ES-I3 (cell line): ENCODE measurements around the gene GABBR2.
"Not testable (repeated sequence)": the region's sequence is repeated elsewhere in the genome, so short reads cannot be mapped to it uniquely, and the experiment has no call there.

ENCODE experiments used
- H3K36me3 ChIP-seq: 2 replicates; pipeline ENCODE4 v1.6.1; 2013; ENCODE audit warnings: mild to moderate bottlenecking, low read length, control low read depth, moderate library complexity; ENCODE audit not compliant: insufficient read depth
- H3K4me1 ChIP-seq: 2 replicates; pipeline ENCODE4 v1.6.1; 2013; ENCODE audit warnings: mild to moderate bottlenecking, control low read depth, low read length; ENCODE audit not compliant: insufficient read depth
- H3K9ac ChIP-seq: 2 replicates; pipeline ENCODE4 v1.6.1; 2013; ENCODE audit warnings: low read depth, mild to moderate bottlenecking, low read length, moderate library complexity
- H3K9me3 ChIP-seq: 2 replicates; pipeline ENCODE4 v1.6.1; 2013; ENCODE audit warnings: mild to moderate bottlenecking, low read length, moderate library complexity; ENCODE audit not compliant: control insufficient read depth, insufficient read depth

Gene GABBR2

GRCh38 chr9:98686961-98687855, 21.5 kb downstream of the GABBR2 start:
- Histone ChIP-seq H3K9me3 (no peaks in the 10 kb centered on the region), H3K4me1 (peaks cover 4% of the 10 kb centered on the region), H3K9ac (no peak overlapping the region)

GRCh38 chr9:98684816-98685215, 23.9 kb downstream of the GABBR2 start:
- H3K9me3 ChIP-seq, H3K36me3 ChIP-seq, H3K9ac ChIP-seq, H3K4me1 ChIP-seq: not testable (repeated sequence)

More at GRCh38 chr9:98686961-98687855, 21.5 kb downstream of the GABBR2 start:
- no peaks in the 10 kb centered on the region for H3K36me3 ChIP-seq

- Histone ChIP-seq H3K9me3 (no peaks in the 10 kb centered on the region), H3K9ac (no peak overlapping the region), H3K4me1 (peaks cover 18% of the 10 kb centered on the region; the same call in 1 of the 2 replicates), H3K36me3 (no peaks in the 10 kb centered on the region)
Measured at GRCh38 chr9:98678244-98678842, 30.4 kb downstream of the GABBR2 start.

- Histone ChIP-seq H3K9me3 (no peaks in the 10 kb centered on the region; the same call in 1 of the 2 replicates), H3K4me1 (peaks cover 13% of the 10 kb centered on the region; the same call in 1 of the 2 replicates), H3K9ac (no peak overlapping the region), H3K36me3 (no peaks in the 10 kb centered on the region)
Measured at GRCh38 chr9:98673681-98674080, 35.1 kb downstream of the GABBR2 start.

- Histone ChIP-seq H3K9ac (no peak overlapping the region), H3K9me3 (no peaks in the 10 kb centered on the region; the same call in 1 of the 2 replicates), H3K36me3 (no peaks in the 10 kb centered on the region; the same call in 1 of the 2 replicates), H3K4me1 (peaks cover 15% of the 10 kb centered on the region; the same call in 1 of the 2 replicates)
Measured at GRCh38 chr9:98667005-98667640, 41.6 kb downstream of the GABBR2 start.

GRCh38 chr9:98665501-98665900, 43.2 kb downstream of the GABBR2 start:
- Histone ChIP-seq H3K9ac (no peak overlapping the region), H3K36me3 (no peaks in the 10 kb centered on the region; the same call in 1 of the 2 replicates), H3K9me3 (no peaks in the 10 kb centered on the region; the same call in 1 of the 2 replicates), H3K4me1 (peaks cover 15% of the 10 kb centered on the region; the same call in 1 of the 2 replicates)

GRCh38 chr9:98660541-98660940, 48.2 kb downstream of the GABBR2 start:
- no peaks in the 10 kb centered on the region for H3K9me3 ChIP-seq
- no peaks in the 10 kb centered on the region for H3K4me1 ChIP-seq
- H3K36me3 ChIP-seq, result no peaks in the 10 kb centered on the region; the same call in 1 of the 2 replicates
- H3K9ac ChIP-seq, result no peak overlapping the region

GRCh38 chr9:98658951-98659351, 49.8 kb downstream of the GABBR2 start:
- Histone ChIP-seq H3K9me3 (no peaks in the 10 kb centered on the region), H3K9ac (no peak overlapping the region), H3K4me1 (no peaks in the 10 kb centered on the region), H3K36me3 (no peaks in the 10 kb centered on the region; the same call in 1 of the 2 replicates)

GRCh38 chr9:98657897-98658296, 50.8 kb downstream of the GABBR2 start:
- no peak overlapping the region for H3K9ac ChIP-seq
- H3K9me3 ChIP-seq, result no peaks in the 10 kb centered on the region
- no peaks in the 10 kb centered on the region for H3K4me1 ChIP-seq
- H3K36me3 ChIP-seq, result no peaks in the 10 kb centered on the region

GRCh38 chr9:98656511-98656910, 52.2 kb downstream of the GABBR2 start:
- no peaks in the 10 kb centered on the region for H3K36me3 ChIP-seq
- H3K4me1 ChIP-seq, result no peaks in the 10 kb centered on the region
- H3K9ac ChIP-seq, result no peak overlapping the region
- H3K9me3 ChIP-seq, result no peaks in the 10 kb centered on the region

GRCh38 chr9:98655428-98655827, 53.3 kb downstream of the GABBR2 start:
- H3K9ac ChIP-seq, H3K9me3 ChIP-seq, H3K36me3 ChIP-seq, H3K4me1 ChIP-seq: not testable (repeated sequence)

- peaks cover 2% of the 10 kb centered on the region; the same call in 1 of the 2 replicates for H3K4me1 ChIP-seq
- H3K36me3 ChIP-seq, result no peaks in the 10 kb centered on the region
- no peaks in the 10 kb centered on the region for H3K9me3 ChIP-seq
- H3K9ac ChIP-seq, result no peak overlapping the region
Measured at GRCh38 chr9:98654247-98654646, 54.5 kb downstream of the GABBR2 start.

- no peak overlapping the region for H3K9ac ChIP-seq
- peaks cover 11% of the 10 kb centered on the region for H3K4me1 ChIP-seq
- no peaks in the 10 kb centered on the region for H3K36me3 ChIP-seq
- no peaks in the 10 kb centered on the region for H3K9me3 ChIP-seq
Measured at GRCh38 chr9:98652741-98653140, 56.0 kb downstream of the GABBR2 start.

- Histone ChIP-seq H3K36me3 (no peaks in the 10 kb centered on the region), H3K9ac (no peak overlapping the region), H3K4me1 (peaks cover 11% of the 10 kb centered on the region), H3K9me3 (no peaks in the 10 kb centered on the region)
Measured at GRCh38 chr9:98652302-98652701, 56.4 kb downstream of the GABBR2 start.
